Posterior cingulate gyrus (tissue), 11 donors: ENCODE data around the gene OCIAD2.
A peak's percentile ranks its signal among the peaks of the same experiment; 100 is the strongest.
"Not testable (repeated sequence)": the region's sequence is repeated elsewhere in the genome, so short reads cannot be mapped to it uniquely, and the experiment has no call there.

Experiments used
- DNase-seq, 10 donors: peaks; one replicate each; pipeline versions ENCODE4 v3.0.0 to v3.0.0-alpha.2; 2020 to 2021; ENCODE audit warnings: mixed read lengths in 3 of 10
- intact Hi-C: fragments of 100-400 bp; cut with DNase I; formaldehyde crosslinking; loops from one replicate; pipeline ENCODE4 v1.15.1; 2023

The OCIAD2 gene

DNA sequence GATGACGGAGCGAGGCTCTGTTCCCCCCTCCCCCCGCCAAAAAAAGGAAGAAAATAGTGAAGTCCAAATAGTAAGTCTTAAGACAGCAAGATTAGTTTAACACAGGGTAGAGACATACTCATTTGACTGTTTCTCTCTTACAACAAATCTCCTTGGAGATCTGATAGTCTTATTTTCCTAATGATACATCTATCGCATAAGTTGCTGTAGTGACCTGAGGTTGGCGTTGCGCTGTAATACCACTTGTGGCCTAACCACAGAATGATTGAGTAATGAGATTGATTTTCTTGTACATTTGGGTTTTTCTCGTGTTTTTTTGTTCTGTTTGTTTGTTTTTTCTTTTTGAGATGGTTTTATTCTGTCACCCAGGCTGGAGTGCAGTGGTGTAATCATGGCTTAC lies 48.4 kb downstream of the OCIAD2 start:
- intact Hi-C loops = no loop called here
- DNase-seq = peak in 1 of 10 donors; percentile 8

GRCh38 chr4:48854982-48855381 lies 51.6 kb downstream of the OCIAD2 start:
- intact Hi-C loops = no loop called here

GRCh38 chr4:48854395-48854683 lies 52.2 kb downstream of the OCIAD2 start:
- intact Hi-C loops = no loop called here
- DNase-seq = no peak

More at GRCh38 chr4:48854982-48855381, 51.6 kb downstream of the OCIAD2 start:
- no peak for DNase-seq

DNA sequence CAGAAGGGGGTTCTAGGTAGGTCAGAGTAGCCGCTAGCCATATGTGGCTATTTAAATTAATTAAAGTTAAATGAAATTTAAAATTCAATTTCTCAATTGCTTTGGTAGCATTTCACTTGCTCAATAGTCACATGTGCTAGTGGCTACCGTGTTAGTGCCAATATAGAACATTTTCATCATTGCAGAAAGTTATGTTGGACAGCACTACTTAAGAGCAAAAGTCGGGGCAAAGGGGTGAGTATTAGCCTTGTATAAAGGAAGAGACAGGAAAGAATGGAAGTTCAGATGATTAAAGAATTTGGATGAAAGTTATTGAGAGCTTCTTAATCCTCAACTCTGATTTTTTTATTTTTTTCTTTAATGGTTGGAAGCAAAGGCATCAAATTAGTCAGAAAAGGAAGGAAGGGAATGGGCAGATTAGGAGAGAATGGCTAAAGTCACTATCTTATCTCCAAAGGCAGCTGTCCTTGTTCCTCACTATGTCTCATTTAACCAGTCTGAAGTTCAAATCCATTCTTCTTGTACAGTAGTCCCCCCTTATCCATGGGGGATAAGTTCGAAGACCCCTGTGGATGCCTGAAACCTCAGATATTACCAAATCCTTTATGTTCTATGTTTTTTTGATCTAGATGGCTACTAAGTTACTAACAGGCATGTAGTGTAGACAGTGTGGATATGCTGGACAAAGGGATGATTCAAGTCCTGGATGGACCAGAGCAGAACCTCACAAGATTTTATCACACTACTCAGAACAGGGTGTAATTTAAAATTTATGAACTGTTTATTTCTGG lies 52.8 kb downstream of the OCIAD2 start:
- intact Hi-C loops = no loop called here
- no peak for DNase-seq

- no peak for DNase-seq
- intact Hi-C loops = no loop called here
Measured at GRCh38 chr4:48851651-48852050, 54.9 kb downstream of the OCIAD2 start.

GRCh38 chr4:48848799-48849198 lies 57.8 kb downstream of the OCIAD2 start:
- peak in 1 of 10 donors; percentile 12 for DNase-seq
- intact Hi-C loops = not testable (repeated sequence)

GRCh38 chr4:48844843-48845242 lies 61.7 kb downstream of the OCIAD2 start:
- intact Hi-C loops = no loop called here
- DNase-seq = no peak

- intact Hi-C loops = no loop called here
- DNase-seq = peak in 1 of 10 donors; percentile 34
Measured at GRCh38 chr4:48841045-48841827, 65.3 kb downstream of the OCIAD2 start.

GRCh38 chr4:48836658-48837057 lies 69.9 kb downstream of the OCIAD2 start:
- no peak for DNase-seq
- intact Hi-C loops = no loop called here
